H1 (cell line): ENCODE results near the gene VTN. TPM values are rescaled to one million over a fixed set of nuclear protein-coding genes. Genes with fewer than 3 reads are reported as not detected.

ENCODE experiments used
- CTCF ChIA-PET: fragments of 300-600 bp; sonication (Branson Sonifier 250); formaldehyde crosslinking; loops from one replicate; lab custom pipeline; 2021; ENCODE audit not compliant: partially characterized antibody; lab: Charles Lee
- POLR2A ChIA-PET: fragments of 300-600 bp; sonication (Branson Sonifier 250); formaldehyde crosslinking; loops from one replicate; lab custom pipeline; 2021; ENCODE audit warnings: inconsistent platforms; ENCODE audit not compliant: partially characterized antibody; lab: Charles Lee
- DNase-seq, 2 experiments: peaks; one replicate each; pipeline versions ENCODE4 v3.0.0 to v3.0.0-alpha.2; 2010 to 2022; ENCODE audit warnings: low spot score in 2 of 2, low read depth in 1 of 2, mixed read lengths in 1 of 2
- FAIRE-seq: peaks from 2 replicates; lab custom pipeline; 2011; peaks lifted over from hg19 to GRCh38; lab: Jason Lieb, UNC
- H2AFZ ChIP-seq: 2 replicates; pipeline ENCODE4 v1.8.1; 2012; ENCODE audit warnings: low read length, inconsistent platforms
- H2AK5ac ChIP-seq: 2 replicates; pipeline ENCODE4 v1.6.1; 2013; ENCODE audit warnings: low read depth, low read length
- H2BK120ac ChIP-seq: replicated peaks from 2 replicates; pipeline ENCODE3; 2013; ENCODE audit warnings: low read depth, low read length, inconsistent platforms
- H2BK12ac ChIP-seq: 2 replicates; pipeline ENCODE4 v1.6.1; 2013; ENCODE audit warnings: low read depth, low read length
- H2BK15ac ChIP-seq: 2 replicates; pipeline ENCODE4 v1.6.1; 2013; ENCODE audit warnings: low read length
- H2BK20ac ChIP-seq: 2 replicates; pipeline ENCODE4 v1.6.1; 2013; ENCODE audit warnings: low read length
- H2BK5ac ChIP-seq: 2 replicates; pipeline ENCODE4 v1.6.1; 2013; ENCODE audit warnings: low read depth, low read length
- H3K14ac ChIP-seq: 2 replicates; pipeline ENCODE4 v1.6.1; 2013; ENCODE audit warnings: inconsistent platforms; ENCODE audit not compliant: insufficient read length
- H3K18ac ChIP-seq: 2 replicates; pipeline ENCODE4 v1.6.1; 2013; ENCODE audit warnings: low read length; ENCODE audit errors: extremely low read depth
- H3K23ac ChIP-seq: 2 replicates; pipeline ENCODE4 v1.6.1; 2013; ENCODE audit warnings: inconsistent platforms; ENCODE audit not compliant: insufficient read length
- H3K23me2 ChIP-seq: 2 replicates; pipeline ENCODE4 v1.6.1; 2013; ENCODE audit warnings: low read depth, low read length
- H3K27ac ChIP-seq: 2 replicates; pipeline ENCODE4 v1.6.1; 2011; ENCODE audit warnings: low read depth, low read length, inconsistent platforms
- H3K27me3 ChIP-seq, 4 experiments: replicated peaks in 1 of 4; 1 replicate in 1 of 4; 2 replicates in 3 of 4; pipeline versions ENCODE4 v1.6.1 to v1.8.1; 2011 to 2013; ENCODE audit warnings: low read length in 3 of 4, mild to moderate bottlenecking in 3 of 4, inconsistent platforms in 2 of 4, mixed read lengths in 2 of 4, moderate library complexity in 1 of 4; ENCODE audit not compliant: control insufficient read depth in 3 of 4, insufficient read depth in 3 of 4; ENCODE audit errors: extremely low read depth in 1 of 4
- H3K36me3 ChIP-seq, 4 experiments: 2 replicates each; pipeline versions ENCODE4 v1.6.1 to v1.8.1; 2011 to 2013; ENCODE audit warnings: mild to moderate bottlenecking in 4 of 4, low read length in 3 of 4, moderate library complexity in 2 of 4, control low read depth in 1 of 4, inconsistent platforms in 1 of 4; ENCODE audit not compliant: insufficient read depth in 4 of 4, control insufficient read depth in 2 of 4
- H3K4ac ChIP-seq: replicated peaks from 2 replicates; pipeline ENCODE3; 2013; ENCODE audit warnings: low read length, low read depth, mixed read lengths, inconsistent platforms; ENCODE audit not compliant: insufficient read length
- H3K4me1 ChIP-seq, 4 experiments: replicated peaks in 1 of 4; 1 replicate in 1 of 4; 2 replicates in 3 of 4; pipeline versions ENCODE4 v1.6.1 to v1.8.1; 2011 to 2013; ENCODE audit warnings: low read length in 3 of 4, inconsistent platforms in 2 of 4, mixed read lengths in 1 of 4; ENCODE audit not compliant: insufficient read depth in 4 of 4, control insufficient read depth in 3 of 4
- H3K4me2 ChIP-seq, 2 experiments: 2 replicates each; pipeline versions ENCODE4 v1.6.1 to v1.8.1; 2011 to 2013; ENCODE audit warnings: low read depth in 2 of 2, low read length in 2 of 2, control low read depth in 1 of 2, inconsistent platforms in 1 of 2, mild to moderate bottlenecking in 1 of 2; ENCODE audit not compliant: insufficient read depth in 1 of 2
- H3K4me3 ChIP-seq, 4 experiments: fragments of 200-600, 300-600 bp in 1 of 4; sonication (generic), shearing (Covaris generic), sonication (Bioruptor Twin) in 1 of 4; 2 replicates each; pipeline versions ENCODE4 v1.5.1 to v1.8.1; 2011 to 2016; ENCODE audit warnings: low read length in 4 of 4, low read depth in 3 of 4, control low read depth in 2 of 4, inconsistent platforms in 2 of 4, mild to moderate bottlenecking in 2 of 4, mixed read lengths in 1 of 4, moderate library complexity in 1 of 4; ENCODE audit not compliant: insufficient read depth in 2 of 4; ENCODE audit errors: extremely low read depth in 1 of 4
- H3K56ac ChIP-seq: replicated peaks from 2 replicates; pipeline ENCODE3; 2013; ENCODE audit warnings: low read depth, mild to moderate bottlenecking, mixed read lengths, low read length, inconsistent platforms; ENCODE audit not compliant: insufficient read length
- H3K79me1 ChIP-seq: 2 replicates; pipeline ENCODE4 v1.6.1; 2013; ENCODE audit warnings: low read depth, low read length, control low read depth
- H3K79me2 ChIP-seq, 2 experiments: 2 replicates each; pipeline versions ENCODE4 v1.6.1 to v1.8.1; 2012 to 2013; ENCODE audit warnings: low read length in 2 of 2, mild to moderate bottlenecking in 2 of 2, inconsistent platforms in 1 of 2; ENCODE audit not compliant: insufficient read depth in 2 of 2, control insufficient read depth in 1 of 2
- H3K9ac ChIP-seq, 4 experiments: replicated peaks in 1 of 4; 1 replicate in 1 of 4; 2 replicates in 3 of 4; pipeline versions ENCODE4 v1.6.1 to v1.8.1; 2011 to 2013; ENCODE audit warnings: low read depth in 3 of 4, low read length in 3 of 4, control low read depth in 2 of 4, mild to moderate bottlenecking in 2 of 4, moderate library complexity in 2 of 4, inconsistent platforms in 1 of 4; ENCODE audit errors: extremely low read depth in 1 of 4
- H3K9me3 ChIP-seq, 2 experiments: 2 replicates each; pipeline versions ENCODE4 v1.6.1 to v1.8.1; 2012 to 2013; ENCODE audit warnings: mild to moderate bottlenecking in 2 of 2, moderate library complexity in 2 of 2, control low read depth in 1 of 2, inconsistent platforms in 1 of 2, low read depth in 1 of 2, low read length in 1 of 2, mixed read lengths in 1 of 2; ENCODE audit not compliant: insufficient read depth in 2 of 2
- H4K20me1 ChIP-seq, 2 experiments: replicated peaks in 1 of 2; 2 replicates each; pipeline versions ENCODE3 to v1.8.1; 2011 to 2013; ENCODE audit warnings: inconsistent platforms in 2 of 2, low read length in 2 of 2, mild to moderate bottlenecking in 1 of 2; ENCODE audit not compliant: insufficient read depth in 2 of 2, control insufficient read depth in 1 of 2
- H4K5ac ChIP-seq: 2 replicates; pipeline ENCODE4 v1.6.1; 2013; ENCODE audit warnings: low read length, low read depth, mixed read lengths, inconsistent platforms; ENCODE audit not compliant: insufficient read length
- H4K8ac ChIP-seq: 2 replicates; pipeline ENCODE4 v1.8.0; 2013; ENCODE audit warnings: mild to moderate bottlenecking, moderate library complexity, low read length, inconsistent platforms; ENCODE audit not compliant: insufficient read depth; ENCODE audit errors: extremely low read depth
- H4K91ac ChIP-seq: replicated peaks from 2 replicates; pipeline ENCODE3; 2013; ENCODE audit warnings: low read length, mixed read lengths, inconsistent platforms; ENCODE audit not compliant: insufficient read length
- CBX8 ChIP-seq: fragments of 300-800, 300-1000 bp; sonication (generic); IDR thresholded peaks from 2 replicates; pipeline ENCODE4 v1.7.1; 2016; ENCODE audit warnings: low read depth, low read length, borderline replicate concordance
- FOSL1 ChIP-seq: IDR thresholded peaks from 2 replicates; pipeline ENCODE4 v1.6.1; 2011; ENCODE audit warnings: mild to moderate bottlenecking, low read depth, low read length, moderate library complexity; ENCODE audit not compliant: insufficient read depth
- HDAC2 ChIP-seq, 2 experiments: fragments of 300-600 bp in 1 of 2; sonication (generic) in 1 of 2; IDR thresholded peaks; 2 replicates each; pipeline ENCODE4 v1.6.1; 2011 to 2012; ENCODE audit warnings: low read depth in 2 of 2, low read length in 2 of 2, mild to moderate bottlenecking in 2 of 2, moderate library complexity in 2 of 2, borderline replicate concordance in 1 of 2, inconsistent platforms in 1 of 2
- KDM1A ChIP-seq: fragments of 200-600, 300-600 bp; sonication (generic); IDR thresholded peaks from 2 replicates; pipeline ENCODE4 v1.7.1; 2016; ENCODE audit warnings: mild to moderate bottlenecking, low read length, borderline replicate concordance
- KDM4A ChIP-seq: IDR thresholded peaks from one replicate; pipeline ENCODE4 v1.7.1; 2012; ENCODE audit warnings: low read depth, mild to moderate bottlenecking, moderate library complexity, low read length, inconsistent platforms; ENCODE audit not compliant: severe bottlenecking
- KDM5A ChIP-seq: fragments of 200-600 bp; IDR thresholded peaks from 2 replicates; pipeline ENCODE4 v1.7.1; 2012; ENCODE audit warnings: mild to moderate bottlenecking, low read length, inconsistent platforms, mixed read lengths
- PHF8 ChIP-seq: fragments of 200-600 bp; sonication (generic); conservative IDR thresholded peaks from 2 replicates; pipeline ENCODE4 v1.7.1; 2012; ENCODE audit warnings: low read depth, mild to moderate bottlenecking, inconsistent platforms, low read length, moderate library complexity
- POLR2AphosphoS5 ChIP-seq: IDR thresholded peaks from 2 replicates; pipeline ENCODE4 v1.6.1; 2011; ENCODE audit warnings: low read depth, low read length
- SIN3A ChIP-seq, 2 experiments: IDR thresholded peaks in 1 of 2; conservative IDR thresholded peaks in 1 of 2; 2 replicates each; pipeline ENCODE4 v1.6.1; 2011 to 2012; ENCODE audit warnings: low read length in 2 of 2, improper control_type of control experiment in 1 of 2, low read depth in 1 of 2, mild to moderate bottlenecking in 1 of 2
- TEAD4 ChIP-seq: IDR thresholded peaks from 2 replicates; pipeline ENCODE4 v1.6.1; 2012; ENCODE audit warnings: low read depth, low read length, inconsistent platforms, mixed read lengths
- WGBS, 2 experiments: shearing (Covaris generic) in 1 of 2; methylation state at CpG; one replicate each; pipeline versions ENCODE4 v1.1.6 to v1.1.7; 2013 to 2015; ENCODE audit warnings: low lambda C conversion rate in 2 of 2, mixed read lengths in 2 of 2, inconsistent platforms in 1 of 2, low coverage in 1 of 2, missing lambda C conversion rate in 1 of 2; ENCODE audit not compliant: insufficient replicate concordance in 2 of 2, insufficient coverage in 1 of 2, insufficient read length in 1 of 2; ENCODE audit errors: extremely low coverage in 1 of 2, missing lambda C conversion rate in 1 of 2; 5-methylcytosine and 5-hydroxymethylcytosine counted together
- polyA plus RNA-seq, 7 experiments: library from polyadenylated mRNA; depleted of rRNA in 3 of 7; stranded (reverse) in 5 of 7; unstranded in 2 of 7; fragments of >200 nt in 5 of 7; fragments of 200-250 nt in 2 of 7; gene quantifications; 1 replicate in 5 of 7; 2 replicates in 1 of 7; 4 replicates in 1 of 7; pipeline versions ENCODE4 v1.2.1 to v1.2.3, GENCODE V29; 2011 to 2013; ENCODE audit warnings: missing spikeins in 2 of 7, mixed read lengths in 2 of 7
- total RNA-seq: library from RNA; stranded (reverse); fragmentation: NEBNext Ultra II Directional; extraction: Animal tissue kit (Norgen Biotek cat#: 25700); gene quantifications from 2 replicates; pipeline ENCODE4 v1.2.1, GENCODE V29; 2021
- TF ChIP-seq, protein P1 (sequence below): IDR thresholded peaks from 2 replicates; pipeline ENCODE4 v1.6.1; 2012; ENCODE audit warnings: low read length, inconsistent platforms

Gene VTN
- total and polyA plus RNA-seq, 2 of the 8 experiments (the other 6 are each of a cell fraction or from before 2014, with no cell fraction given): 0.18 TPM; not detected in 1

DNA sequence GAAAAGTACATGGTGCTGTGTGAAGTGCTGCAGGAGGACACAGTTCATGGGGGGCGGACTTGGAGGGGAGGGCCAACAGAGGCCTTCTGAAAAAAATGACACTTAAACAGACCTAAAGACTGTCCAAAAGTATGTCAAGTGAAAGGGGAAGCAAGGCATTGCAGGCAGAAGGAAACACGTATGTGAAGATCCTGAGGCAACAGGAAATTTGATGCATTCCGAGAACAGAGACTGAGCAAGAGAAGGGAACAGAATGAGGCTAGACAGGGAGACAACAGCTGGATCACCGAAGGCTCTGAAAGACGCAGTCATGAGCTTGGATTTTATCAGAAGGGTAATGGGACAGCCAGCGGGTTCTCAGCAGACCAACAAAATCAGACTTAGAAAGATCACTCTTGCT lies 35.9 kb downstream of the VTN start:
- peaks cover 2 to 5% (median 3%) of the 10 kb centered on the region in 4 experiments; a peak in 3 of 8 replicates for H3K36me3 ChIP-seq
- H3K4me2 ChIP-seq: peak overlapping the region; percentile 78 to 91; a peak in 3 of 4 replicates
- CTCF ChIA-PET: interaction anchor here (0.8 to 1.9 kb wide), 3 partner anchors 14 to 101 kb away, joined by 3 to 7 read pairs (median 3); no protein-coding TSS in a partner anchor
- H3K23me2 ChIP-seq: peaks cover 10% of the 10 kb centered on the region; the same call in 1 of the 2 replicates
- no peak overlapping the region for H2BK5ac ChIP-seq
- 83% methylated on average over 6 of the region's 6 CpGs; no CpG with 5 or more reads in 1 of the 2 experiments for WGBS, 2 experiments
- no peak overlapping the region for H2BK15ac ChIP-seq
- no peak overlapping the region for H3K23ac ChIP-seq
- peak overlapping the region in 3 of 4 experiments; percentile 77 to 95 (median 87); a peak in 3 of 8 replicates for H3K4me3 ChIP-seq
- no peak overlapping the region for H2AK5ac ChIP-seq
- no peak overlapping the region for H3K4ac ChIP-seq
- H2BK20ac ChIP-seq: no peak overlapping the region
- no peak overlapping the region for H2AFZ ChIP-seq
- H3K27me3 ChIP-seq: no peaks in the 10 kb centered on the region
- no peak overlapping the region for H3K9ac ChIP-seq
- peaks cover 0 to 13% of the 10 kb centered on the region in 2 experiments; a peak in 2 of 4 replicates for H3K79me2 ChIP-seq
- H4K8ac ChIP-seq: no peak overlapping the region
- H4K91ac ChIP-seq: no peak overlapping the region
- POLR2A ChIA-PET: interaction anchor here (1.3 to 2.5 kb wide), 4 partner anchors 8 to 15 kb away, joined by 8 to 19 read pairs (median 11); partner anchors contain the start of gene TMEM97
- no peak overlapping the region for H3K56ac ChIP-seq
- DNase-seq (no peak), FAIRE-seq (no peak)
- no peak overlapping the region for H3K27ac ChIP-seq
- H4K20me1 ChIP-seq: peaks cover 4 to 5% of the 10 kb centered on the region in 2 experiments
- no peak overlapping the region for H4K5ac ChIP-seq
- H3K14ac ChIP-seq: no peak overlapping the region
- no peaks in the 10 kb centered on the region for H3K9me3 ChIP-seq
- no peak overlapping the region for H2BK12ac ChIP-seq
- H3K4me1 ChIP-seq: peaks cover 0 to 10% (median 8%) of the 10 kb centered on the region in 4 experiments; a peak in 6 of 7 replicates
- H3K18ac ChIP-seq: no peak overlapping the region
- H2BK120ac ChIP-seq: no peak overlapping the region
- H3K79me1 ChIP-seq: peaks cover 14% of the 10 kb centered on the region
- TF ChIP-seq FOSL1 (no peak), CBX8 (no peak), KDM1A (no peak), KDM4A (no peak), PHF8 (no peak), KDM5A (no peak), TEAD4 (no peak), SIN3A (conservative IDR thresholded peaks at IDR 0.05 in 1 of 2, IDR thresholded peaks at IDR 0.05 in 1 of 2; ENCODE audit: low read depth in 1 of 2, low read length in 2 of 2) (no peak), HDAC2 (IDR thresholded peaks at IDR 0.05; ENCODE audit: borderline replicate concordance in 1 of 2, low read depth in 2 of 2, low read length in 2 of 2) (no peak), POLR2AphosphoS5 (no peak)
- TF ChIP-seq, protein P1, sequence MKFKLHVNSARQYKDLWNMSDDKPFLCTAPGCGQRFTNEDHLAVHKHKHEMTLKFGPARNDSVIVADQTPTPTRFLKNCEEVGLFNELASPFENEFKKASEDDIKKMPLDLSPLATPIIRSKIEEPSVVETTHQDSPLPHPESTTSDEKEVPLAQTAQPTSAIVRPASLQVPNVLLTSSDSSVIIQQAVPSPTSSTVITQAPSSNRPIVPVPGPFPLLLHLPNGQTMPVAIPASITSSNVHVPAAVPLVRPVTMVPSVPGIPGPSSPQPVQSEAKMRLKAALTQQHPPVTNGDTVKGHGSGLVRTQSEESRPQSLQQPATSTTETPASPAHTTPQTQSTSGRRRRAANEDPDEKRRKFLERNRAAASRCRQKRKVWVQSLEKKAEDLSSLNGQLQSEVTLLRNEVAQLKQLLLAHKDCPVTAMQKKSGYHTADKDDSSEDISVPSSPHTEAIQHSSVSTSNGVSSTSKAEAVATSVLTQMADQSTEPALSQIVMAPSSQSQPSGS: no peak
